ENCODE data around the gene SDK1. TPM values are rescaled to one million over a fixed set of nuclear protein-coding genes. Genes with fewer than 3 reads are reported as not detected.

Gene SDK1
- total and polyA plus RNA-seq, 2 experiments from 2014 or later = not detected

DNA sequence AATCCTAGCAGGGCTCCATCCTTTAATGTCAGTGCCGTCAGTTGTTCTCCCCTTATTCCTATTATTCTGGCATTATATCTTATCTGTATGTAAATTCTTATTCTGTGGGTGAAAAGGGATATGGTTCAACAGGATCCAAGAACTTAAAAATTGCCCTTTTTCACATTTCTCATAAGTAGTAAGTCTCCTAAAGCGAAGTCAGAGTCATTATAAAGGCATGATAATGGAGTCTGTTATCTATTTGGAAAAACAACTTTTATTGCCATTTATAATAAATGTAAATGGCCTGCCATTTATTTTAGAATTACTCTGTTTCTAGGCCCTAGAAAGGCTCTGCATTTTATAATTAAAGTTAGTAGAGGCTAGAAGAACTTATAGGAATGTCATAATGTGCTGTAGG lies 31.3 kb downstream of the SDK1 start:
- Histone ChIP-seq H3K4me1 (ENCODE audit: insufficient read depth) (no peaks in the 10 kb centered on the region), H3K4me2 (ENCODE audit: unreplicated experiment) (no peak overlapping the region), H3K4me3 (no peak overlapping the region), H3K9ac (no peak overlapping the region), H3K27ac (no peak overlapping the region), H3K79me2 (ENCODE audit: insufficient read depth) (no peaks in the 10 kb centered on the region), H3K27me3 (replicated peaks; ENCODE audit: insufficient read depth) (no peaks in the 10 kb centered on the region), H3F3A (ENCODE audit: insufficient read depth) (no peaks in the 10 kb centered on the region), H4K20me1 (ENCODE audit: insufficient read depth) (no peaks in the 10 kb centered on the region), H3K9me3 (ENCODE audit: low read depth) (no peaks in the 10 kb centered on the region), H2AFZ (no peak overlapping the region), H3K9me2 (ENCODE audit: insufficient read depth) (no peaks in the 10 kb centered on the region), H3K36me3 (ENCODE audit: low read depth) (no peaks in the 10 kb centered on the region)
- DNase-seq = no peak
- WGBS, 2 experiments (ENCODE audit: low coverage in 1 of 2, low lambda C conversion rate in 2 of 2, missing lambda C conversion rate in 2 of 2) = 24 to 41% methylated on average over 2 of the region's 2 CpGs
- in situ Hi-C loops (cut with MboI) = no loop called here
- TF ChIP-seq EZH2phosphoT487 (IDR thresholded peaks at IDR 0.05; ENCODE audit: insufficient read depth, low read depth) = no peak
- no peak for TF ChIP-seq EZH2 (IDR thresholded peaks at IDR 0.05; ENCODE audit: insufficient read depth, poor library complexity, severe bottlenecking)

DNA sequence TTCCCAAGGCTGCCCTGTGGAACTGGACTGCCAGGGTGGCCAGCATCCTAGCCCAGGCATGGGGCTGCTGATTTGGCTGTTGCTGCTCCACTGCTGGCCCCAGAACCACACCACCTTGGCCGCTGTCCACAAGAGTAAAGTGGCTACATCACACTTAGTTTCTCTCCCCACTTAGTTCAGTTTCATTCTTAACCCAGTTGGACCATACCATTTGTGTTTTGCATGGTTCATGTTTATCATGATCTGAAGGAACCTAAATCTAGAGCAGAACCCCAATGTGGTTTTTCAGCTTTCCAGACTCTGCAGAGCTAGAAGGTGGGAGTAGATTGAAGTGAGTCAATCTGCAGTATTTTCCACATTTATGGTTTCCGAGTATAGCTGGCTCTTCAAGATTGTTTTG lies 32.8 kb downstream of the SDK1 start:
- Histone ChIP-seq H3F3A (ENCODE audit: insufficient read depth) (no peaks in the 10 kb centered on the region), H3K9me2 (ENCODE audit: insufficient read depth) (no peaks in the 10 kb centered on the region), H2AFZ (no peak overlapping the region), H3K79me2 (ENCODE audit: insufficient read depth) (no peaks in the 10 kb centered on the region), H3K27ac (no peak overlapping the region), H3K9ac (no peak overlapping the region), H3K9me3 (ENCODE audit: low read depth) (no peaks in the 10 kb centered on the region), H3K4me1 (ENCODE audit: insufficient read depth) (no peaks in the 10 kb centered on the region), H3K4me3 (no peak overlapping the region), H4K20me1 (ENCODE audit: insufficient read depth) (no peaks in the 10 kb centered on the region), H3K27me3 (replicated peaks; ENCODE audit: insufficient read depth) (no peaks in the 10 kb centered on the region), H3K4me2 (ENCODE audit: unreplicated experiment) (no peak overlapping the region), H3K36me3 (ENCODE audit: low read depth) (no peaks in the 10 kb centered on the region)
- no peak for DNase-seq
- in situ Hi-C loops (cut with MboI) = no loop called here
- TF ChIP-seq EZH2phosphoT487 (IDR thresholded peaks at IDR 0.05; ENCODE audit: insufficient read depth, low read depth) (no peak), EZH2 (IDR thresholded peaks at IDR 0.05; ENCODE audit: insufficient read depth, poor library complexity, severe bottlenecking) (no peak)
- WGBS, 2 experiments (ENCODE audit: low coverage in 1 of 2, low lambda C conversion rate in 2 of 2, missing lambda C conversion rate in 2 of 2) = 54 to 62% methylated on average over 2 of the region's 2 CpGs

DNA sequence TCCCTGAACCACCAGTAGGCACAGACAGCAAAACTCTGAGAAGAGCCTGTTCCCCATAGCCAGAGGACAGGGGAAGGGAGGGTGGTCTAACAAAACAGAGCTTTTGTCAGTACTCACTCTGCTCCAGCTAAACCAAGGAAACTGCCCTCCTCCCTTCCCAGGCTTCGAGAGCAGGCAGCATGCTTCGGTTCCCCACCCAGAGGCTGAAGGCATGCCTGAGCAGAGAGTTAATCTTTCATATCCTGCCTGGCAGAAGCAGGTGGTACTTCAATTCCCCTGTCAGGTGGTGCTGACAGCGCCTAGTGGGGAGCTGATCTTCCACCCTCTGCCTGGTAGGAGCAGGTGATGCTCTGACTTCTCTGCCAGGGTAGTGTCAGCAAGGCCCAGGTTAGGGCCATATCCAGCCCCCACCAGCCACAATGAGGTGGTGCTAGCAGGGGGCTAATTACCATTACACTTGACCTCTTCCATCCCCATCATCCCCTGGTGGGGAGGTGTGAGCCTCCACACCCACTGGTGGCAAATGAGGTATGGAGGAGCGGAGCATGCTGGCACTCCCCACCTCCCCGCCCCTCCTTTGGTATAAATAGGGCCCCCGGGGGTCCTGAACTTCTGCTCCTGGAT lies 35.1 kb downstream of the SDK1 start:
- Histone ChIP-seq H3K4me1 (ENCODE audit: insufficient read depth) (no peaks in the 10 kb centered on the region), H3K4me2 (ENCODE audit: unreplicated experiment) (no peak overlapping the region), H2AFZ (no peak overlapping the region), H4K20me1 (ENCODE audit: insufficient read depth) (no peaks in the 10 kb centered on the region), H3K27me3 (replicated peaks; ENCODE audit: insufficient read depth) (no peaks in the 10 kb centered on the region), H3K36me3 (ENCODE audit: low read depth) (no peaks in the 10 kb centered on the region), H3K27ac (no peak overlapping the region), H3F3A (ENCODE audit: insufficient read depth) (no peaks in the 10 kb centered on the region), H3K9me2 (ENCODE audit: insufficient read depth) (no peaks in the 10 kb centered on the region), H3K79me2 (ENCODE audit: insufficient read depth) (no peaks in the 10 kb centered on the region), H3K9me3 (ENCODE audit: low read depth) (no peaks in the 10 kb centered on the region), H3K9ac (no peak overlapping the region), H3K4me3 (no peak overlapping the region)
- TF ChIP-seq EZH2phosphoT487 (IDR thresholded peaks at IDR 0.05; ENCODE audit: insufficient read depth, low read depth) = no peak
- no peak for TF ChIP-seq EZH2 (IDR thresholded peaks at IDR 0.05; ENCODE audit: insufficient read depth, poor library complexity, severe bottlenecking)
- in situ Hi-C loops (cut with MboI) = no loop called here
- DNase-seq = no peak
- WGBS, 2 experiments (ENCODE audit: low coverage in 1 of 2, low lambda C conversion rate in 2 of 2, missing lambda C conversion rate in 2 of 2) = 50 to 51% methylated on average over 6 of the region's 6 CpGs

DNA sequence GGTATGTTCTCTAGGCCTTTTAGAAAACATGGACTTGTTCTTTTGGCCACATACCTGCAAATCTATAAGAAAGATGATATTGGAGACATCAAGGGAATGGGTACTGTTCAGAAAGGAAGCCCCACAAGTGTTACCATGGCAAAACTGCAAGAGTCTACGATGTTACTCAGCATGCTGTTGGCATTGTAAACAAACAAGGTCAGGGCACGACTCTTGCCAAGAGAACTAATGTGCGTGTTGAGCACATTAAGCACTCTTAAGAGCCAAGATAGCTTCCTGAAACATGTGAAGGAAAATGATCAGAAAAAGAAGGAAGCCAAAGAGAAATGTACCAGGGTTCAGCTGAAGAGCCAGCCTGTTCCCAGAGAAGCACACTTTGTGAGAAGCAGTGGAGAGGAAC lies 37.1 kb downstream of the SDK1 start:
- no peaks in the 10 kb centered on the region for H3K27me3 ChIP-seq (replicated peaks; ENCODE audit: insufficient read depth)
- no peak overlapping the region for H3K4me2 ChIP-seq (ENCODE audit: unreplicated experiment)
- H3K4me3 ChIP-seq = no peak overlapping the region
- no peaks in the 10 kb centered on the region for H3K9me2 ChIP-seq (ENCODE audit: insufficient read depth)
- TF ChIP-seq EZH2 (IDR thresholded peaks at IDR 0.05; ENCODE audit: insufficient read depth, poor library complexity, severe bottlenecking) (no peak), EZH2phosphoT487 (IDR thresholded peaks at IDR 0.05; ENCODE audit: insufficient read depth, low read depth) (no peak)
- H4K20me1 ChIP-seq (ENCODE audit: insufficient read depth) = no peaks in the 10 kb centered on the region
- in situ Hi-C loops (cut with MboI) = no loop called here
- no peaks in the 10 kb centered on the region for H3K36me3 ChIP-seq (ENCODE audit: low read depth)
- no peaks in the 10 kb centered on the region for H3F3A ChIP-seq (ENCODE audit: insufficient read depth)
- no peak overlapping the region for H3K27ac ChIP-seq
- H3K9me3 ChIP-seq (ENCODE audit: low read depth) = no peaks in the 10 kb centered on the region
- H3K4me1 ChIP-seq (ENCODE audit: insufficient read depth) = no peaks in the 10 kb centered on the region
- DNase-seq = no peak
- WGBS, 2 experiments (ENCODE audit: low coverage in 1 of 2, low lambda C conversion rate in 2 of 2, missing lambda C conversion rate in 2 of 2) = 0 to 4% methylated on average over 3 of the region's 3 CpGs
- H3K79me2 ChIP-seq (ENCODE audit: insufficient read depth) = no peaks in the 10 kb centered on the region
- no peak overlapping the region for H2AFZ ChIP-seq
- no peak overlapping the region for H3K9ac ChIP-seq

Data from GM23248 (cell line).